HPDE6-E6E7 (cell line): Measurements from ENCODE around the gene MALRD1.

Source experiments
- DNase-seq: peaks from one replicate; pipeline ENCODE4 v3.0.0; 2011; ENCODE audit warnings: missing footprints; ENCODE audit errors: extremely low spot score

Gene MALRD1

DNA sequence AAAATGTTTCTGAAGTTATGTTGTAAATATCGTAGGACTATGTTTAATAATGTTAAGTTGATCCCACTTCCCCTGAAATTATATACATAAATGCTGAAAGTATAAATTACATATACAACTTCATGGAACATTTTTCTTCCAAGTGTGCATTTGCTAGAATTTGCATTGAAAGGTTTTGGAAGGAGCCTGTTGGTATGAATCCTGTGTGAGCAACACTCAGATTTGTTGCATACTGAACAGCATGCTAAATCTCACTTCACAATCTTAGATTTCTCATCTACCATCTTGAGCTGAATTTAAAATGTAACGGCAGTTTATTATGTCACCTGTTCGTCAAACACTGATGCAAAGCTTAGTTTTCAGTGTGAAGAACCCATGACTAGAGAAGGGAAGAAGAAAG, 172.6 kb downstream of the MALRD1 start:
- DNase-seq = no peak

DNA sequence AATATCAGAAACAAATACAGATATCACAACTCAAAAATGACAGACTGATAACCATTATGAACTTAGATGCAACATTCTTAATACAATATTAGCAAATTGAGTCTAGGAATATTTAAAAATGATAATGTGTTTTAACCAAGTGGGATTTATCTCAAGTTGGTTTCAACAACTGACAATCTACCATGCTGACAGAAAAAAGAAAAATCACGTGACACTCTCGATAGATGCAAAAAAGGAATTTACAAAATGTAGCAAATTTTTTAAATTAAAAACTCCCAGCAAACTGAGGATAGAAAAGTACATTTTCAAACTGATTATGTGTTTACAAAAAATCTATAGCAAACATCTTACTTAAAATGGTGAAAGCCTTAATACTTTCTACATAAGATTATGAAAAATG, 177.4 kb downstream of the MALRD1 start:
- no peak for DNase-seq

DNA sequence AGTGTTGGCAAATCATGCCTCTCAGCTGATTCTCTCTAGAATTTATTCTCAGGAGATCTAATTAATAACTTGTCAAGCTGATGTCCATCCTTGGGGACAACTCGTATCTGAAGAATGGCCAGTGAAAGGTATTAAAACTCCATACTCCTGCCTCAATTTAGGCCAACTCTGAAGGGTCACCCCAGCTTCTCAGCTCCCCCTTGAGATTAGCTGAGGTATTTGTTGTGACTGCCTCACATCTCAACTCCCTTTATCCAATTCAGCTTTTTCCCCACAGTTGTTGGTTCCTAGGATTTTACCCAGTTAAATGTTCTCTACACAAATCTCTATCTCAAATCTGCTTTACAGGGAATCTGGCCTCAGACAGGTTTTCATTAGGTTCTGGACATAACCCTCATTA, 182.4 kb downstream of the MALRD1 start:
- no peak for DNase-seq

DNA sequence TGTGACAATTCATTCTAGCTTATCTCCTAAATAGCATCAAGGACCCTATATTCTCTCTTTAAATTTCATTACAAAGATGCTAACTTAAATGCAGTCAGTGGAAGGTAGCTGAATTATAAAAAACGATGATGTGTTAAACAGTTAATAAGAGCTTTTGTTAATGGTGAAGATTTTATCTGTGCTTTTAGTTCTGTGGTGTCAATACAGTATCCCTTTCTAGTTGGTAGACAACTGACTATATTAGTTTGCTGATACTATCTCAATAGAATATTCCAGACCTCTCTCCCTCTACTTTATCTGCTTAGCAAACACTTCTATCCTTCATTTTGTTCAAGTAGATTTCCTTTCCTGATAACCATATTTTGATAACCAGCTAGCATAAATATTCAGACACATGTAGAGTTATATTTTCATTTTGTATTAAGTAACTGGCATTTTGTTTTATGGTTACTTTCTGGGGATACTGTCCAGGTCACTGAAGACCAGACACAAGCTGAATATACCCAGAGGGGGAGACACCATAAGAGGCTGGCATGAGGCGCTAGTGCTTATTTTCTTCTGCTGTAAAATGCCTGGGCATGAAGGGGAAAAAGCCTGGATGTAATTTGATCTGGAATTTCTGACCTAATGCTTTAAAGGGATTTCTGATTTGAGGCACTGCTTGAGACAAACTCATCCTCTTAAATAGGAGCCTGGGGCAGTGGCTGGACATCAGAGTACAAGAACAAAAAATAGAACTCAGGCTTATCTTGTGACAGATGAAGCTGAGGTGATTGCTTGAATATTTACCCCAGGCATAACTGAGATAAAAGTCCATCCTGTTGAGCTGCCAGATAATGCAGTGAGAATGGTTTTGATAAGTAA, 197.5 kb downstream of the MALRD1 start:
- no peak for DNase-seq

DNA sequence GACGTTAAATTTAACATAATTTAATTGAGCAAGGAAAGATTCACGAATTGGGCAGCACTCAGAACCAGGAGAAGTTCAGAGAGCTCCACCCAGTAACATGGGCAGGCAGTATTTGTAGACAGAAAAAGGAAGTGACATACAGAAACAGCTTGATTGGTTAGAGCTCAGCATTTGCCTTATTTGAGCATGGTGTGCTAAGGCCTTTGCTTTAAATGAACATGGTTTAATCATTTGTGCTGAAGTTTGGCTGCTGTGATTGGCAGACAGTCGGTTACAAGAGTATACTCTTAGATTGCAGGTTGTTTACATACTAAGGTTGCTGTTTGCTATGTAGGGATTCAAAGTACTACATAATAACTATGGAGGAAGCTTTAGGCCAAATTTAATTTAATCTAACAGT, 199.2 kb downstream of the MALRD1 start:
- no peak for DNase-seq

DNA sequence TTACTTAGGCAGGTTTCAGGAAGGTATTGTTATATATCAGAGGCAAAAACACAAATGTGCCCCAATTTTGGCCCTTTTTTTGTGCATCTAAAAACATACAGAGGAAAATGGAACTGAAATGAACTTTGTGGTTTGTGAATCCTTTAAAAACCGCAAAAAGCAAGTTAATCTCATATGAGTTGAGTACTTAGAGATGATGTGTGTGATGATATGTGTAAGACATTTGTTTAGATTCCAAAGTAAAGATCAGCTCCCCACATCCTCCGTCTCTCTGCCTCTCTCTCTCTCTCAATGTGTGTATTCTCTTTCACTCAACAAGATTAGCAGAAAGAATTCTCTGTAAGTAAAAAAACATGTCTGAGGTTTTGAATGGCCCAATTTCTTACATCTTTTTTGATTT, 201.9 kb downstream of the MALRD1 start:
- DNase-seq = no peak

DNA sequence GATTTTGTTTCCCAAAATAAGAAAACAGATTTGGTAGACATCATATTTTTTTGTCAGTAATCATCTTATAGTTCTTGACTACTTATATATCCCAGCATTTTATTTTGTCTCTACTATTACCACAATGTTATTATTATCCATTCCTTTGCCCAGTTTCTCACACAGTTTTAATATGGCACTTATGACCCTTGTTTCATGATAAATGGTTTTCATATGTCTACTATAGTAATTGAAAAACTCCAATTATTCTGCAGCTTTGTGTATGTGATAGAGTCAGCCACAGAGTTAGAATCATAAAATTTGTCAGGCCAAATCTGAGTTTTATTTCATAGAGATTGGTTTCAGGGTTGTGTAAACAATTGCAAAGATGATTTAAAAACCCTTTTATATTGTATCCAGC, 203.9 kb downstream of the MALRD1 start:
- no peak for DNase-seq

DNA sequence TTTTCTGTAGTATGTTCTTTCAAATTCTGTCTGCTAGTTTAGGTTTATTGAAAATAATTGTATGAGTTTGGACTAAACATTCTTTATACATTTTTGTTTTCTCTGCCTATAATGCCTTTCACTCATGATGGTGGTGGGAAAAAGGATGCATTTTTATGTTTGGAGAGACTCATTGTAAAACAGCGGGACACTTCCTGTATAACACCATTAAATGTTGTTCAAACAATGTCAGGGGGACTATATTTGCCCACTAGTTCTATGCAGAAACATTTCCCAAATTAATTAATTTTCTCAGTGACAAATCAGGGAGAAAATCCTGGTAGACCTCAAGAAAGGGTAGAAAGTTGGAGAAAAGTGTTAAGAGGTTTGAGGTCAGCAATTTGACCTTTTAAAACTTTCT, 207.7 kb downstream of the MALRD1 start:
- DNase-seq = no peak

DNA sequence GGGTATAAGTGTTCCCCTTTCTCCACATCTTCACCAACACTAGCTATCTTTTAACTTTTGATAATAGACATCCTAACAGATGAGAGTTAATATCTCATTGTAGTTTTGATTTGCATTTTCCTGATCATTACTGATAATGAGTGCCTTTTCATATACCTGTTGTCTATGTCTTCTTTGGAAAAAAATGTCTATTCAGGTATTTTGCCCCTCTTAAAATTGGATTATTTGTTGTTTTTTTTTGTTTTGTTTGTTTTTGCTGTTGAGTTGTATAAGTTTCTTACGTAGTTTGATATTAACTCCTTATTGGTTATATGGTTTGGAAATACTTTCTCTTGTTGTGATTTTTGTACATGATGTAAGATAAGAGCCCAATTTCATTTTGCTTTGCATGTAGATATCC, 214.7 kb downstream of the MALRD1 start:
- no peak for DNase-seq

DNA sequence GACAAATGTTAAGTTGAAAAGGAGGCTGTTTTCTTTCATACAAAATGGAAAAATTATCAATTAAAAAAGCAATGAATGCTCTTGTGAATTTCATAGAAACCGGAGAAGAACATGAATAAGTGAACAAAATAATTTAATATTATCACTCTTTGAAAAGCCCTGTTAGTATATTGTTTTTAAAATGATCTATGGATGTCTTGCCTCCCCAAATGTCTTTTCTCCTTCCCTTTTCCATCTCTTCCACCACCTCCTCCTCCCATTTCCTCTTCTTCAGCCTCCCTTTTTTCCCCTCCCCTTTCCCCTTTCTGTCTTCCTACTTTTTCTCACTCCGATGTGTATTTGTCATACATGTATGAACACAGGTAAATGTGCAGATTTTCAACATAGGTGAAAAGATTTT, 234.7 kb downstream of the MALRD1 start:
- DNase-seq = no peak

DNA sequence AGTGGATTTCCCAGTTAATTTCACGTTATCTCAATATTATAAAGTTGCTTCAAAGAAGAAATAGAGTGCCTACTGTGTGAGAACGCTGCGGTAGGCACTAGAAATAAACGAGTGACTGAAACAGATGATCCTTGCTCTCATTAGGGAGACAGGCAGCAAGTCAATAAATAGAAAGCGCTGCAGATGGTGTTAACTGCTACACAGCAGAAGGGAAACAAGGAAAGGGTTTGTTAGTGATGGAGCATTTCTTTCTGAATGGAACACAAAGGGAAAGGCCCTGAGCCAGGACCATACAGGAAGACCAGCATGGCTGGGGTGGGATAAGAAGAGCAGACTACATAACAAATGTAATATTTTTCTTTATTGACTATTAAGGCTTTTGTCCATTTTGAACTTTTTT, 235.2 kb downstream of the MALRD1 start:
- DNase-seq = no peak

DNA sequence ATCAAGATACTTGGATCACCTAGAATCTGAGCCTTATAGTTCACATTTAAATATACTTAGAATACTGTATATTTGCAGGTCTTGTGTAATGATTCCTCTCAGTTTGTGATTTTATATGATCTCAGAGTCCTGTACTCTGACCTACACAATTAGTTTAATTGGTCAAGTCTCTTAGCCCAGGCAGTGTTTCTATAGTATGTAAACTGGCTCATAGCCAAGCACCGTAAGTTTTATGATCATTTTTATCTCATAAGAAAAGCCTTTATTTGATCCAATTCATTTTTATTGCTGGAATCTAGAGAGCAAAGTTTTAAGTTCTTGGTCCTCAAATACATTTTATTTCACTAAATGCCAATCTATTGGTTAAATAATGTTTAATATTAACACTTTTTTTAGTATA, 242.2 kb downstream of the MALRD1 start:
- no peak for DNase-seq

DNA sequence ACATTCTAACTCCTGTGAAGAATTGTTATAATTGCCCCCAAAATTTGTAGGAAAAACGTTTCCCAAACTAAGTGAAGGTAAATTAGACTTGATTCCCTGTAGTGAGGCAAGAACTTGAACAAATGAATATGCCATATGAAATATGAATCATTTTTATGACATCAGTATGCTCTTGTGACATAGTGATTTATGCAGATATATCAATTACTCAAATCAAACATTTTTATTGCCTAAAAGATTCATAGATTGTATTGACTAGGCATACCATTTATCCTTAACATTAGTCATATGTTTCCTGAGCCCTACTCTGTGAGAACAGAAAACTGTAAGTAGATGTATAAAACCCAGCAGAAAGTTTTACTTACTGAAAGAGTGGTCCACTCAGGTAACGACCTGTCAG, 245.6 kb downstream of the MALRD1 start:
- no peak for DNase-seq

DNA sequence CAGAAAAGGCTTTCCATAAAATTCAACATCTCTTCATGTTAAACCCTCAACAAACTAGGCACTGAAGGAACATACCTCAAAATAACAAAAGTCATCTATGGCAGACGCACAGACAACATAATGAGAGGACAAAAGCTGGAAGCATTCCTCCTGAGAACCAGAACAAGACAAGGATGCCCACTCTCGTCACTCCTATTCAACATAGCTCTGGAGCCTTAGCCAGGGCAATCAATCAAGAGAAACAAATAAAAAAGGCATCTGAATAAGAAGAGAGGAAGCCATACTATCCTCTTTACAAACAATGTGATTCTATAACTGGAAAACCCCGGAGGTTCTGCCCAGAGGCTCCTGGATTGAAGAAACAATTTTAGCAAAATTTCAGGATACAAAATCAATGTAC, 251.0 kb downstream of the MALRD1 start:
- no peak for DNase-seq

DNA sequence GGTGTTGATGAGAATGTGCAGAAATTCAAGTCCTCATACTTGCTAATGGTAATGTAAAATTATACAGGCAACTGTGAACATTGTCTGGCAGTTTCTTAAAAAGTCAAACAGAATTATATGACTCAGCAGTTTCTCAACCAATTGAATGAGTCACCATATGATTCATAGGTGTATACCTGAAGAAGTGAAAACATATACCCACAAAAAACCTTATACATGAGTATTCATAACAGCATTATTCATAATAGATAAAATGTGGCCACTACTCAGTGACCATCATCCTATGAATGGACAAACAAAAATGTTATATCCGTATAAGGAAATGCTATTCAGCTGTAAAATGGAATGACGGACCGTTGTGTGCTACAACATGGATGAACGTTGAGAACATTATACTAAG, 253.5 kb downstream of the MALRD1 start:
- DNase-seq = peak; percentile 2

DNA sequence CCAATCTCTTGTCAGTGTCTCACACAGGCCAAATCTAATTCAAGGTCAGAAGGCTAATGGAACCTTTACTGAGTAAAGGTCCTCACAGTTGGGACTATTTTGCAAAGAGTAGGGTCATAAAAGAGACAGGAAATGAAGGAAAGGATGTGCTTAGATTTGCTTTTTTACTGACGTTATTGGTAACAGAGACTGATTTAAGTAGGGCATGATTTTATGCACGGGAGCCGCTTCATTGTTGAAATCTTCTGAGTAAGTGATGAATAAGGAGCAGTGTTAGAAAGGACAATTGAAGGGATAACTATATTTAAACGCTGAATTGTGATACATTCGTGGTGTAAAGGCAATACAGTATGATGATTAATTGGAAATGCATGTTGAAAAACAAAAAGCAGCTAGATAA, 261.5 kb downstream of the MALRD1 start:
- DNase-seq = no peak

DNA sequence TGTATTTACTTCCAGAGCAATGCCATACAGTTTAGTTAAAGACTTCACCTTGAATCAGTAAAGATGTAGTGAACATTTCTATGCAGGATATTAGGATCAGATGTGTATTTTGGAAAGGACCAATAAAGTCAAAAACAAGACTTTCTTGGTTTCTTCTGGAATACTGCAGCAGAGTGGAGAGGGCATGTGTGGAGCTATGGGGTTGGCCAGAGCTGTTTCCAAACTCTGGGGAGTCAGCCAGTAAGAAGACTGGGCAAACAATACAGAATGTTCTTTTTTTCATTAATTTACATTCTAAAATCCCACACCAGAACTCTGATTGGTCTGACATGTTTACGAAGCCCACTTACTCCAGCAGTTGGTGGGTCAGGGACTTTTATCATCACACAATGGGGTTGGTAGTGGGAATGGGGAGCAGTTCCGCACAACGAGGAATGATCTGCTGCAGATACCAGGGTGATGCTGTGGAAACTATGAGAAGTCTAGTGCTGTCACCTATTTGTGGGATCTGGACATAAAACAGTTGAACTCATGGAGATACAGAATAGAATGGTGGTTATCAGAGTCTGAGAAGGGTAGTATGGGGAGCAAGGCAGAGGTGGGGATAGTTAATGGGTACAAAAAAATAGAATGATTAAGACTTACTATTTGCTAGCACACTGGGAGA, 267.7 kb downstream of the MALRD1 start:
- no peak for DNase-seq

DNA sequence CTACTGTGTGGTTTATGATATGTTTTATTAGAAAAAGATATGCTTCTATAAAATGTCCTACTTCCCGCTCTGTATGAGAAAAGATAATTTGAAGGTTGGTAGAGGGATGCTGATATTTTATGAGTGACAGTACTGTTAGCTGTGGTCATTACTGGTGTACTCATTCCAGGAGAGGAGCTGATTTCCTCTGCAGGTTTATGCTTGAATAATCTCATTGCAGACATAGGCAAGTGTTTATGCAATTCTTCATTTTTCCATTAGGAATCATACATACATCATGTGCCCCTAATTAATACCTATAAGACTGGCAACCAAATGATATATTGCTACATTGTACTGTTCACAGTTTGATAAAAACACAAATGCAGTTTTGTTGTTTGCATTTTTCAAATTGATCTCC, 269.4 kb downstream of the MALRD1 start:
- DNase-seq = no peak

DNA sequence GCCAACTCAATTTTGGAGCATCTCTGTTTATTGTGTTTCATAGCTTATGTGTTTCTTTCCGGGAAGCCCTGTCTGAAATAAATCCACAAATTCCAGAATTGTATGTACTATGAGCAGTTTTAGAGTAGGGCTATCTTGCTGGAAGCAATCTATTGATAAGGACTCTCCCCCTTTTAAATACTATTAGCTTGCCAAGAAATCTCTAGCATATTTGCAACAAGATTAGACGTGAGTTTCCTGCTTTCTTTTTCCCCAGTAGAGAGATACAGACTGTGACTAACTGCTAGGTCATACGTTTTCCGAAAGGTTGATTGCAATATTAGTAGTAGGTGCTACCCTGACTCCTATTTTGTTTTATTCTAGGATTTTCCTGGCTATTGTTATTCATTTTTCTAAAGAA, 277.0 kb downstream of the MALRD1 start:
- peak; percentile 8 for DNase-seq

DNA sequence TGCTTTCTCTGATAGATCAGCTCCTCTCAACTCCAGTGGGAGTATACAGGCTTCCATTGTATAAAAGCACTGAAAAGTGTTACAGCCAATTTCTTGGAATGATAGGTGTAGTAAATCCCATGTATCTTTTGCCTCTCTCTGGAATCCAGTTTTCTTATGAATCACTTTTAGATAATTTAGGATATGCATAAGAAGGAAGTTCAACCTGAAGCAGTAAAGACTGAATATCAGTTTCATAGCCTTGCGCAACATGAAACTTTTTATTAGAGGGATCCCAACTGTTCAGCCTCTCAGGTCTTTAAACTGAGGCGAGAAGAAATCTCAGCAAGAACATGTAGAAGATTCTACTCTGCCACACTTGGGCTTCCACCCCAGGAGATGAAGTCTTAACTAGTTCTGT, 280.0 kb downstream of the MALRD1 start:
- no peak for DNase-seq

DNA sequence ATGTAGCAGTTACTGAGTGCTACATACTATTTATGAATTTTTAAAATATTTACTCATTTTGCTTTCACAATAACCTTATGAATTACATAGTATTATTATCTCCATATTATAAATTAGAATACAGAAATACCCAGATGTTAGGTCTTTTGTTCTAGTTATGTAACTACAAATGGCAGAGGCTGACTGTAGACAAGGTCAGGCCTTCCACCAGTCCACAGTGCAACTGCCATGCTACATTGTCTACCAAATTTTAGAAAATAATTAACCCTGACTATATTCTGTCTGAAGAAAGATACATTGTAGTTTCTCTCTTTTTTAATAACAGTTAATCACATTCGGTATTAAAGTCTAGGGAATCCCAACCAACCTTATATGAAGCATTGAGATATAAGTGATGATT, 280.9 kb downstream of the MALRD1 start:
- DNase-seq = no peak

DNA sequence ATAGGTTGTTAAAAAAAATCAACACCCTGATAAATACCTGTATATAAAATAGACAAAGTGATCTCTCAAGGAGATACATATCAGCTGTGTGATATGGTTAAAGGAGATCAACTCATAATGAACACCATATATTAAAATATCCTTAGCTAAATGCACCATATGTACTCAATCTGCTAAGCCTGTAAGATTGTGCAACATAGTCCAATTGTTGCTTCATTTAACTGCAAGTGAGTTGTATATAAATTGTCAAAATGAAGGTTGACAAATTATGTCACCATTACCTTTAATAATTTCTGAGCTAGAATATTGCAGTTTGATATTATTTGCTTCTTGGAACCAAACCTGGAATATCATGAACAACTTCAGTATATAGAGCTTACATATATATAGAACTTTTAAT, 283.7 kb downstream of the MALRD1 start:
- no peak for DNase-seq

DNA sequence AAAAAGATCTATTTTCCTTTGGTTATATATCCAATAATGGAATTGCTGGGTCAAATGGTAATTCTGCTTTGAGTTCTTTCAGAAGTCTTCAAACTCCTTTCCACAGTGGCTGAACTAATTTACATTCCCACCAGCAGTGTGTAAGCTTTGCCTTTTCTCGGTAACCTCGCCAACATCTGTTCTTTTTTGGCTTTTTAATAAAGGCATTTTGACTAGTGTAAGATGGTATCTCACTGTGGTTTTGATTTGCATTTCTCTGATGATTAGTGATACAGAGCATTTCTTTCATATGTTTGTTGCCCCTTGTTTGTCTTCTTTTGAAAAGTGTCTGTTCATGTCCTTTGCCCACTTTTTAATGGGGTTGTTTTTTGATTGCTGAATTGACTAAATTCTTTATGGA, 285.0 kb downstream of the MALRD1 start:
- no peak for DNase-seq

DNA sequence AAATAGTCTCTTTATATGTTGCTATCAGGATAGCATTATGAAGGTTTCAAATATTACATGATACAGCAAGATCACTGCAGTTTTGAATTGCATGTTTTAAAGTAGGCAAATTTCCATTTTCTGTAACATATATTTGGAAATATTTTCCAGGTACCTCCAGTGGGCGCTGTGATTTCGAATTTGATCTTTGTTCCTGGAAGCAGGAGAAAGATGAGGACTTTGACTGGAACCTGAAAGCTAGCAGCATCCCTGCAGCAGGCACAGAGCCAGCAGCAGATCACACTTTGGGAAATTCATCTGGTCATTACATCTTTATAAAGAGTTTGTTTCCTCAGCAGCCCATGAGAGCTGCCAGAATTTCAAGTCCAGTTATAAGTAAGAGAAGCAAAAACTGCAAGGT, 299.0 kb downstream of the MALRD1 start:
- no peak for DNase-seq
